Fibroblast of mammary gland (primary cell): ENCODE results near the gene MZB1.

ENCODE experiments used
- DNase-seq: peaks from one replicate; pipeline ENCODE4 v3.0.0-alpha.2; 2010; ENCODE audit warnings: low read depth
- H3K4me3 ChIP-seq: 2 replicates; pipeline ENCODE4 v1.5.1; 2011; ENCODE audit warnings: low read depth, mild to moderate bottlenecking, low read length, moderate library complexity; ENCODE audit not compliant: control insufficient read depth
- CTCF ChIP-seq: conservative IDR thresholded peaks from 2 replicates; pipeline ENCODE4 v1.5.1; 2011; ENCODE audit warnings: low read depth, low read length, inconsistent platforms; ENCODE audit not compliant: control insufficient read depth, insufficient read depth

The MZB1 gene

GRCh38 chr5:139374909-139375308 is 14.8 kb downstream of the MZB1 start:
- no peak for DNase-seq
- no peak for TF ChIP-seq CTCF
- no peak overlapping the region for H3K4me3 ChIP-seq

- no peak overlapping the region for H3K4me3 ChIP-seq
- TF ChIP-seq CTCF = no peak
- peak; percentile 67 for DNase-seq
Observed at GRCh38 chr5:139371482-139372435, 18.0 kb downstream of the MZB1 start.

- TF ChIP-seq CTCF = no peak
- DNase-seq = peak; percentile 64
- no peak overlapping the region for H3K4me3 ChIP-seq
Observed at GRCh38 chr5:139369181-139369580, 20.5 kb downstream of the MZB1 start.

- H3K4me3 ChIP-seq = no peak overlapping the region
- peak; percentile 10 for TF ChIP-seq CTCF
- no peak for DNase-seq
Observed at GRCh38 chr5:139368613-139369012, 21.1 kb downstream of the MZB1 start.

GRCh38 chr5:139364466-139364865 is 25.2 kb downstream of the MZB1 start:
- no peak for TF ChIP-seq CTCF
- no peak overlapping the region for H3K4me3 ChIP-seq
- DNase-seq = no peak

GRCh38 chr5:139363937-139364336 is 25.8 kb downstream of the MZB1 start:
- no peak for DNase-seq
- H3K4me3 ChIP-seq = no peak overlapping the region
- TF ChIP-seq CTCF = no peak
